HepG2 (cell line): Measurements from ENCODE around the gene SHE.

Experiments used
- EP300 ChIP-seq, 3 experiments: sonication (generic) in 1 of 3; formaldehyde crosslinking in 1 of 3; IDR thresholded peaks; 2 replicates each; pipeline versions ENCODE4 v1.5.1 to v1.6.1; 2011 to 2020; ENCODE audit warnings: low read depth in 2 of 3, low read length in 2 of 3, borderline replicate concordance in 1 of 3, improper control_type of control experiment in 1 of 3, mild to moderate bottlenecking in 1 of 3, missing genetic modification reagents in 1 of 3, moderate library complexity in 1 of 3
- HOXA7 ChIP-seq: sonication (generic); formaldehyde crosslinking; IDR thresholded peaks from 2 replicates; pipeline ENCODE4 v1.8.1; 2022; ENCODE audit warnings: mild to moderate bottlenecking, missing genetic modification reagents, moderate library complexity
- RFX1 ChIP-seq: fragments of 450-650 bp; IDR thresholded peaks from 2 replicates; pipeline ENCODE4 v1.6.1; 2017
- SIN3A ChIP-seq: IDR thresholded peaks from 2 replicates; pipeline ENCODE4 v1.6.1; 2011; ENCODE audit warnings: low read depth, mild to moderate bottlenecking, control low read depth, low read length, borderline replicate concordance
- SNAPC2 ChIP-seq: sonication (generic); formaldehyde crosslinking; IDR thresholded peaks from 2 replicates; pipeline ENCODE4 v1.8.1; 2022; ENCODE audit warnings: mild to moderate bottlenecking, missing genetic modification reagents
- ZBTB2 ChIP-seq: sonication (generic); formaldehyde crosslinking; IDR thresholded peaks from 2 replicates; pipeline ENCODE4 v1.8.0; 2022; ENCODE audit warnings: low read depth, missing genetic modification reagents
- ZBTB34 ChIP-seq: sonication (generic); formaldehyde crosslinking; IDR thresholded peaks from 2 replicates; pipeline ENCODE4 v1.8.0; 2022; ENCODE audit warnings: mild to moderate bottlenecking, missing genetic modification reagents
- ZC3H4 ChIP-seq: sonication (generic); formaldehyde crosslinking; IDR thresholded peaks from 2 replicates; pipeline ENCODE4 v1.4.0; 2020; ENCODE audit warnings: missing genetic modification reagents, borderline replicate concordance

- TF ChIP-seq ZBTB34 (no peak), EP300 (IDR thresholded peaks at IDR 0.05; ENCODE audit: low read depth in 2 of 2, low read length in 2 of 2) (no peak), EP300 (CRISPR knock-in tag; IDR thresholded peaks at IDR 0.05; ENCODE audit: borderline replicate concordance) (no peak), SIN3A (no peak), SNAPC2 (CRISPR knock-in tag) (no peak), RFX1 (no peak), ZBTB2 (CRISPR knock-in tag) (no peak), ZC3H4 (CRISPR knock-in tag) (no peak), HOXA7 (CRISPR knock-in tag) (no peak)
Observed at GRCh38 chr1:154521695-154522094, 19.5 kb upstream of the SHE start.
